GM18502 (cell line): ENCODE measurements around the gene EHBP1.
"Not testable (repeated sequence)": the region's sequence is repeated elsewhere in the genome, so short reads cannot be mapped to it uniquely, and the experiment has no call there.

Experiments
- ATAC-seq: cut with Tn5 transposase; IDR thresholded peaks from one replicate; pipeline ENCODE4 v1.9.1; 2021; ENCODE audit warnings: mild to moderate bottlenecking; ENCODE audit not compliant: unreplicated experiment, poor library complexity

Gene EHBP1

GRCh38 chr2:63055226-63056106 is 350.0 kb downstream of the EHBP1 start:
- ATAC-seq, result no peak

- peak; percentile 27 for ATAC-seq
Observed at GRCh38 chr2:63056107-63057050, 350.9 kb downstream of the EHBP1 start.

DNA sequence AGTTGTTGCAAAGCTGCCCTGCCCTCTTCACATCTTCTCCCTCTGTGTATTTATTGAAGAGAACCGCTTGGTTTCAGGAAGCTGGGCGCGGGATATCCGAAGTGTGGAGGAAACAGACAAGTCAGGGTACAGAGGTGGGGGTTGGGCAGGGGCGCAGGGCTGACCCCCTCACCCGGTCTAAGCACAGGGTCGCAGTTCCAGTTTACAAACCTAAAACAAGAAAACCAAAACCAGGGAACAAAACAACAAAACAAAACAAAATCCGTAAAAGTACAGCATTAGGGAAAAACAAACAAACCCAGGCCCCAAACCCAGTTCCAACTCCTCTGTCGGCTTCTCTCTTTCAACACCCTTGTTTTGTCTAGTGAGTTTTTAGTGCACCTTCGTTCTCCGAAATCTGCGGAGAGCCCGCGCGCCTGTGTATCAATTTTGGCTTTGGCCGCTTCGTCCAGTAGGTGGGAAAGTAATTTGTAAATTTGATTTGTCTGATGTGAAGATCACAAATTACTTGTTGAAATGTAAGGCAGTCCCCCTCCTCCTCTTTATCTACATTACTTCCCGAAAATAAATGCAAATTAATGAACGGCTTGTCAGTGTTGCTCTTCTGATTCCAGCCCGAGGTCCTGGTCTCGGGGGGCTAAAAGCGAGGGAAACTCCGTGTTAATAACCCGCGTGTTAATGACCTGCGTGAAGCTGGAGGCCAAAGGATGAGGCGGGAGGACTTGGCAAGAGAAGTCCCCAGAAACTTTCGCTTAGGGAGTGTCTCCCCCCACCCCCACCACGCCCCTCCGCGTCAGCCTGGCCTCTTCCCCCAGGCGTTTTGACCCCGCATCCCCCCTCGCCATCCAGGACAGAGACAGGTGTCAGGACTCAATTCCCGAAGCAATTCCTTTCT is 352.0 kb downstream of the EHBP1 start:
- no peak for ATAC-seq

DNA sequence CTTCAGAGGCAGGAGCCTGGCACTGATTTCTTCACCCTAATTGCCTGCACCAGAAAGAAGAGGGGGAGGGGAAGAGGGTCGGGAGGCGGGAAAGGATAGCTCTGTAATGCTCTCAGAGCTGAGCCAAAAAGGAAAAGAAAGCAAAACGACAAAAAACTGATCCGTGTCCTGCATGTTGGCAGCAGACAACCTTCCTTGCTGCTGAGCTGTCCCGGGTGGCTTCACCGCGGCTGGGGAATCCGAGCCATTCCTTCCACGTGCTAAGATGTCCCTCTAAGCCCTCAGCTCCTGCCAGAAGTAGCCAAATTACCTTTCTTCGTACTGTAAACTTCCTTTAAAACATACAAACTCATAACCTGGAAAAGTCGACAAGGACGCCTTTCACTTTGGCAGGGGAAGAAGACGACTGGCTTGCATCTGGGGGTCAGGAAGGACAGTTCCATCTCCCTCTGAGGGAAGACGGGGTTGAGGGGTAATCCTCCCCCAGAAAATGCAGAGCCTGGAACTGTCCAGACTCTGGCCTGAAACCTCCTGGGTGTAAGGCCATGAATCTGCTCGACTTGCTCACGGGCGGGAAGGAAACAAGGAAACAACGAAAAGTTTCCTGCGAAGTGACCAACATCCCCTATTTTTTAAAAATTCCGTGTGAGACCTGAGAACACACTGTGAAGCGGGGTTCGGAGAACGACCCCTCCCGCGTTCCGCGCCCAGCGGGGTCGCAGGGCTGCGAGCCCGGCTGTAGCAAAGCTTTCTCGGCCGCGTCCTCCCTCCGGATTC is 352.8 kb downstream of the EHBP1 start:
- no peak for ATAC-seq

DNA sequence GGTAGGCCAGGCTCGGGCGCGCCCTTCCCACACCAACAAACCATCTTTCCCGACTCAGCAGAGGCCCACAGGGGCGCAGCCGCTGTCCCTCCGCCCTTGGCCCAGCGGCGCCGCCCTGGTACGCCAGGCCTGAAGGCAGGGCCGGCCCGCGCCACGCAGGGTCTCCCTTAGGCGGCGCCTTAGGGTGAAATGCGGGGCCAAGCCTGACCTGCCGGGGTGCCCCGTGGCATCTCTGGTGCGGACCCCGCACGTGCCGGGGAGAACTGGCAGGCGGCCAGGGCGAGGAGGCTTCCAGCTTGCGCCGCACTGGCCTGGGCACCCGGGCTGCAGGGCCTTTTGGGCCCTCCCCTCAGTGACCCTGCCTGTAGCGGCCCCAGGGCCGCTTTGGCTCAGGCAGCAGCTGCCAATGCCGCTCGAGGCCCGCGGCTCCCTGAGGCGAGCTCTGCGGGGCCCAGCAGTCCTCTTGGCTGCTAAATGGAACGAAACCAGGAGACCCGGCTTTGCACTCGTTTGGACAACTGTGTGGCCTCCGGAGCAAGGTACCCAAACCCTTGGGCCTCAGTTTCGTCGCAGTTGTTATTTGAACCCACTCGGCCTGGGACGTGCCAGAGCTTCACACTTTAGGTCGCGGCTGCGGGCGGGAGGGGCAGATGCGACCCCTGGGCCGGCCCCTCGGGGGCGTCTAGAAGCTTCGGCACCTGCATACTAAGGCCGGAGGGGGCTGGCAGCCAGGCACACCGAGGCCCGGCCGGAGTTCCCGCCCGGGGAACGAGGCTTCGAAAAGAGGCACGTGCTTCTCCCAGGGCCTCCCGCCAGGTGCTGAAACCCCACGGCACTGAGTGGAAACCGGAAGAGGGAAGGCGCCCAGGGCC is 353.6 kb downstream of the EHBP1 start:
- no peak for ATAC-seq

DNA sequence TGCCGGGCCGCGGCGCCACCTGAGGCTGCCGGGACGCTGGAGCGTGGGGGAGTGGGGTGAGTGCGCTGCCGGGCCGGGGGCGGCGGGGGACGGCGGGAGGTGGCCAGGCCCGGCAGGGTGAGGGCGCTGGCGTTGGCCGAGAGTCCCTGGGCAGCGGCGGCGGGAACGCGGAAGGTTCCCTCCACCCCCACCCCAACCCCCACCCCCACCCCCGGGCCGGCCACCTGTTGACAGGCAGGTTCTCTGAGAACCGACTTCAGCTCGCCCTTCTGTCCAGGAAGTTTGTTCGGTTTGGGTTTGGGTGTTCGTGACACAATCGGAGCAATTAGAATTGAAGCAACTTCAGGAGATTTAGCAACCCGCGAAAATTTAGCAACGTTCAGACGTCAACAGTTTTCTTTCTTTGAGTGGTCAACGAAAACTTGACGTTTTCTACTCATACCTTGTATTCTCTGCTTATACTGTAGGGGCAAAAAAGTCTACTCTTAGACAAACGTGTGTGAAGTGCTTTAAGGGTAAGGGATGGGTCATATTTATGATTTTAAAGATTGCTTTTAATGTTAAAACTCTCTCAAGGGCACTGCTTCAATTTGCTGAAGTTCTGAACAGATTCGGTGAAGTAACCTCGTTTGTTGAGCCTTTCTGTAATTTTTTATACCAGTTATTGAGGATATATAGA is 354.4 kb downstream of the EHBP1 start:
- no peak for ATAC-seq

GRCh38 chr2:63060472-63060991 is 355.0 kb downstream of the EHBP1 start:
- ATAC-seq, result no peak

- no peak for ATAC-seq
Observed at GRCh38 chr2:63064197-63064596, 358.7 kb downstream of the EHBP1 start.

- ATAC-seq, result no peak
Observed at GRCh38 chr2:63064661-63065060, 359.1 kb downstream of the EHBP1 start.

DNA sequence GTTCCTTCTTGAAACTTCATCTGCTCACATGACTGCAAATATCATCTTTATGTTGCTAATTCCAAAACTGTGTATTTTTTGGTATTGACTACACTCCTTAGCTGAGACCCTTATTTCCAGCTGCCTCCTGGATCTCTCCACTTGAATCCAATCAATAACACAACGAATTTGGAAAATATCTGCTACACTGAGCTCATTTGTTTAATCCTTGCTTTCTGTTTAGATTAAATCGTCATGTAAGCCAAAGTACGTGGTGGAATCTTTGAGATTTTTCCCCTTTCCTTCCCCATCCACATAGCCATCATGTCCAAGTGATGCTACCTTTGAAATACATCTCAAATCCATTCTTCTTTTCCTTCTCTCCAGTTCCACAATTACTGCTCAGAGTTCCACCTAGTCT is 360.8 kb downstream of the EHBP1 start:
- no peak for ATAC-seq

GRCh38 chr2:63066838-63067237 is 361.3 kb downstream of the EHBP1 start:
- no peak for ATAC-seq

- ATAC-seq, result no peak
Observed at GRCh38 chr2:63071664-63072063, 366.2 kb downstream of the EHBP1 start.

- ATAC-seq, result no peak
Observed at GRCh38 chr2:63073994-63074393, 368.5 kb downstream of the EHBP1 start.

GRCh38 chr2:63074399-63074798 is 368.9 kb downstream of the EHBP1 start:
- not testable (repeated sequence) for ATAC-seq

GRCh38 chr2:63078852-63079606 is 373.5 kb downstream of the EHBP1 start:
- no peak for ATAC-seq

DNA sequence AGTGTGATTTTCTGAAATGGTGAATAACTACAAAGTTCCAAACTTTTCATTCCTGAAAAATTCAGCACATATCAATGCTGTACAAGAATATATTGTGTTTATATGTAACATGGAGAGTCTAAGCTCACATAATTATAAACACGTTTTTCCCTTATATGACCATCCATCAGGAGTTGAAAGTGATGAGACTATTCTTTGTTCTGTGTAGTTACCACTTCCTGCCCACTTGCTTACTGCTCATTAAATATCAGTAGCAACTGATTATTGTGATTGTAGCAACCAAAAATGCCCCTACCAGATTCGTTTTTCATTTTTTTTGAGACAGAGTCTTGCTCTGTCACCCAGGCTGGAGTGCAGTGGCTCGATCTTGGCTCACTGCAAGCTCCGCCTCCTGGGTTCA is 375.9 kb downstream of the EHBP1 start:
- no peak for ATAC-seq

DNA sequence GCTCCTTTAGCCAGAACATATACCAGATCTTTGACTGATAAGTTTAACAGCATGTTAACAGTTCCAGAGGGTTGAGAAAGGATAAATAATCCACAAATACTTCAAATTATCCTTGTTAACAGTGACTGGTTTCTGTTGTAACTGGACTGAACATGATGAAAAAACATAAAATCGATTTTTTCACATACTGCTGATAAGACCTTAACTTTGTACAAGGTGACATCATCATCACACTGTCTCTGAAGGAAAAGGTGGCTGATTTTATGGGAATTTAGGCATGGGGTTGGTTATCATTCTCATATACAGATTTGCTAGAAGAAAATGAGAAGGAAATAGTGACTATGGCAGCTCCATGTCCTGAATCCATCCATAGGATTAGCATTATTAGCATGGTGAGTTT is 381.2 kb downstream of the EHBP1 start:
- no peak for ATAC-seq
